Measurements from ENCODE around the gene ASCC2.
A peak's percentile ranks its signal among the peaks of the same experiment; 100 is the strongest.

ASCC2 gene

DNA sequence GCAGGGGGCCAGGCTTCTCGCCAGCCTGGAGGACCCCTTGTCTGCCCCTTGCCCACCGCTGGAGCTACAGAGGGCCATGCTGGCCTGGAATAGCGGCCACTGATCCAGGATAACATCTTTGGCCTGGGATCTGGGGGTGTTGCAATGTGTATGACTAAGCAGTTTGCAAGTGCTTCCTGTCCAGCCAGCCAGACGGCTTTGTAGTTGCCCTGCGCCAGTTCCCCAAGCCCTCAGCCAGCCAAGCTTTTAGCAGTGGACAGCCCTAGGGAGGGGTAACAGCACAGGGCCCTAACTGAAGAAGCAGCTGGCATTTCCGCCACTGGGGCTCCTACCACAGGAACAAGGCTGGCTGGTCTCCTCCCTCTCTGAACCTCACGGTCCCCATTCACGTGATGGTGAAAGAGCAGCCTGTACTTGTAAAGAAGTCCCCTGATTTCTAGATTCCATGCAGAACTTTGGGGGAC is 38.8 kb downstream of the ASCC2 start:
- H3K4me3 ChIP-seq (ENCODE audit: low read depth, low read length), result peak overlapping the region; percentile 34
- TF ChIP-seq, protein P1, sequence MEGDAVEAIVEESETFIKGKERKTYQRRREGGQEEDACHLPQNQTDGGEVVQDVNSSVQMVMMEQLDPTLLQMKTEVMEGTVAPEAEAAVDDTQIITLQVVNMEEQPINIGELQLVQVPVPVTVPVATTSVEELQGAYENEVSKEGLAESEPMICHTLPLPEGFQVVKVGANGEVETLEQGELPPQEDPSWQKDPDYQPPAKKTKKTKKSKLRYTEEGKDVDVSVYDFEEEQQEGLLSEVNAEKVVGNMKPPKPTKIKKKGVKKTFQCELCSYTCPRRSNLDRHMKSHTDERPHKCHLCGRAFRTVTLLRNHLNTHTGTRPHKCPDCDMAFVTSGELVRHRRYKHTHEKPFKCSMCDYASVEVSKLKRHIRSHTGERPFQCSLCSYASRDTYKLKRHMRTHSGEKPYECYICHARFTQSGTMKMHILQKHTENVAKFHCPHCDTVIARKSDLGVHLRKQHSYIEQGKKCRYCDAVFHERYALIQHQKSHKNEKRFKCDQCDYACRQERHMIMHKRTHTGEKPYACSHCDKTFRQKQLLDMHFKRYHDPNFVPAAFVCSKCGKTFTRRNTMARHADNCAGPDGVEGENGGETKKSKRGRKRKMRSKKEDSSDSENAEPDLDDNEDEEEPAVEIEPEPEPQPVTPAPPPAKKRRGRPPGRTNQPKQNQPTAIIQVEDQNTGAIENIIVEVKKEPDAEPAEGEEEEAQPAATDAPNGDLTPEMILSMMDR (IDR thresholded peaks at IDR 0.05; ENCODE audit: low read depth, low read length), result 0 out of 2 replicates have a peak, but pooled peaks have one; percentile 4

DNA sequence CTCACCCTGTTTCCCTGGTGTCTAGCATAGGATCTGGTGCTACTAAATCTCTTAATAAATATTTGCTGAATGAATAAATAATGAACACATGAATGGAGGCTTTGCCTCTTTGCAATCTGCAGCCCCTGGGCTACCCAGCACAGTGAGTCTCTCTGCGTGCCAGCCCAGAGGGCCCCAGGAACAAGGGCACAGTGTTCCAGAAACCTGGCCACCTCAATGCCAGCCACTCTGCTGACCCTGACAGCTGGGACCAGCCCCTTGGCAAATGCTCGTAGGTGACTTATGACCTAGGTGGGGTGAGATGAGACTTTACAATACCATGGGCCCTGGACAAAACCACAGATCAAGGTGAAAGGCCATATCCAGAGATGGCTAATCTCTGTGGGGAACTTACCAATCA is 39.3 kb downstream of the ASCC2 start:
- TF ChIP-seq, protein P1 (IDR thresholded peaks at IDR 0.05; ENCODE audit: low read depth, low read length), result no peak

GRCh38 chr22:29798318-29798717 is 39.8 kb downstream of the ASCC2 start:
- H3K4me3 ChIP-seq (ENCODE audit: low read depth, low read length), result no peak overlapping the region
- TF ChIP-seq, protein P1 (IDR thresholded peaks at IDR 0.05; ENCODE audit: low read depth, low read length), result no peak

More for the DNA sequence above, 39.3 kb downstream of the ASCC2 start:
- H3K4me3 ChIP-seq (ENCODE audit: low read depth, low read length), result peak overlapping the region; percentile 34

DNA sequence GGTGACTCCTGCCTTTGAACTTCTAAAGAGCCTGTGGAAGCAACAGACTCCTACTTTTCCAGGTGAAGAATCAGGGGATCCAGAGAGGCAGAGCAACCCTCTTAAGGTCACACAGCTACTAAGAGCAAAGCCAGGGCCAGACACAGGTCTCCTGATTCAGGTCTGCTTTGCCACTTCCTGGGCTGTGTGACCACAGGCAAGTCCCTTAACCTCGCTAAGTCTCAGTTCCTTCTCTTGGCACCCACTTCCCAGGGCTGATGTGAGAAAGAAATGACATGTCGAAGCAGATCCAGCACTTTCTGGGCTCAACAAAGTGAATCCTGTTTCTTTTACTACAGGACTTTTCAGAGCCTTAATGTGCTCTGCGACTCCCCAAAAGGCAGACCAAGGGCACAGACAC is 40.7 kb downstream of the ASCC2 start:
- TF ChIP-seq, protein P1 (IDR thresholded peaks at IDR 0.05; ENCODE audit: low read depth, low read length), result no peak
- H3K4me3 ChIP-seq (ENCODE audit: low read depth, low read length), result no peak overlapping the region

GRCh38 chr22:29795663-29796062 is 42.4 kb downstream of the ASCC2 start:
- TF ChIP-seq, protein P1 (IDR thresholded peaks at IDR 0.05; ENCODE audit: low read depth, low read length), result no peak
- H3K4me3 ChIP-seq (ENCODE audit: low read depth, low read length), result no peak overlapping the region

DNA sequence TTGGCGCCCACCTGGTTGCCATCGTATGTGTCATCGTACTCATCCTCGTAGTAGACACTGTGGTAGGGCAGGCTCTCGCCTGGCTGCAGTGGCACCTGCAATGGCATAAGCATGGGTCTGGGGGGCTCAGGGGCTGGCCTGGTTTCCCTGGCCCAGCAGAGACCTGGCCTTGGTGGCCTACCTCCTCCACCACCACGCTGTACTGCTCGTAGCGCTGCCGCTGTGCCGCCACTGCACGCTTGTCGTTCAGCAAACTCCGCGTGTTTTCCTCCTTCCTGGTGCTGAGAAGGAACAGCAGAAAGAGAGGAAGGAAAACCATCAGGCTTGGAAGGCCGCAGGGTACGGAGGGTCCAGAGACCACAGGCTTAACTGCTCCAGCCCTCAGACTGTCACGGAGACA is 44.7 kb downstream of the ASCC2 start:
- no peak overlapping the region for H3K4me3 ChIP-seq (ENCODE audit: low read depth, low read length)
- TF ChIP-seq, protein P1 (IDR thresholded peaks at IDR 0.05; ENCODE audit: low read depth, low read length), result no peak

DNA sequence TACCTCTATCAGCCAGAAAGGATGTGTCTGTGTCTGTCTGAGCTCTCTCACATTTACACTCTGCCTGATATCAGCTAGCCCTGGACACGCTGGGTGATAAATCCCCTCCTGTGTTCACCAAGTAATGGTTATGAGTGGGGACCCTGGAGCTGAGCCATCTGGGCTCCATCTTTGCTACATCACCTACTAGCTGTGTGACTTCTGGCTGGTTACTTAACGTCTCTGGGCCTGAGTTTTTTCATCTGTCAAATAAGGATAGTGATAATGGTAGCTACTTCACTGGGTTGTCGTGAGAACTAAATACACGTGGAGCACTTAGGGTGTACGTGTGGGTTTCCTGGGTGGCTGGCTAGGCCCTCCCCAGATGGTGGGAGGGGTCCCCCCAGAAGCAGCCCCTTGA is 48.0 kb downstream of the ASCC2 start:
- TF ChIP-seq, protein P1 (IDR thresholded peaks at IDR 0.05; ENCODE audit: low read depth, low read length), result no peak
- no peak overlapping the region for H3K4me3 ChIP-seq (ENCODE audit: low read depth, low read length)

All from WI38 (cell line).